Trophoblast cell (in vitro differentiated cells and primary cell): ENCODE measurements around the gene DTNB.

ENCODE experiments used
- DNase-seq, 2 donors: peaks; one replicate each; pipeline ENCODE4 v3.0.0-alpha.2; 2016
- H2AFZ ChIP-seq: 2 replicates; pipeline ENCODE4 v1.6.1; 2013; ENCODE audit warnings: low read length, moderate library complexity, mild to moderate bottlenecking; ENCODE audit not compliant: insufficient read depth, poor library complexity
- H2AK5ac ChIP-seq: 2 replicates; pipeline ENCODE4 v1.6.1; 2013; ENCODE audit warnings: mild to moderate bottlenecking, low read length
- H2BK120ac ChIP-seq: 2 replicates; pipeline ENCODE4 v1.6.1; 2013; ENCODE audit warnings: low read length, mild to moderate bottlenecking, moderate library complexity; ENCODE audit not compliant: insufficient read depth, poor library complexity
- H2BK12ac ChIP-seq: 2 replicates; pipeline ENCODE4 v1.6.1; 2013; ENCODE audit warnings: mild to moderate bottlenecking, low read length, moderate library complexity
- H2BK5ac ChIP-seq: 2 replicates; pipeline ENCODE4 v1.6.1; 2013; ENCODE audit warnings: low read length, low read depth, moderate library complexity, mild to moderate bottlenecking; ENCODE audit not compliant: poor library complexity
- H3K14ac ChIP-seq: 2 replicates; pipeline ENCODE4 v1.6.1; 2013; ENCODE audit warnings: mild to moderate bottlenecking, low read length
- H3K18ac ChIP-seq: 2 replicates; pipeline ENCODE4 v1.6.1; 2013; ENCODE audit warnings: mild to moderate bottlenecking, low read length
- H3K23ac ChIP-seq: 2 replicates; pipeline ENCODE4 v1.6.1; 2013; ENCODE audit warnings: low read length
- H3K27ac ChIP-seq: 2 replicates; pipeline ENCODE4 v1.5.1; 2013; ENCODE audit warnings: low read depth, mild to moderate bottlenecking, inconsistent platforms, low read length, moderate library complexity
- H3K27me3 ChIP-seq: 2 replicates; pipeline ENCODE4 v1.6.1; 2013; ENCODE audit warnings: inconsistent platforms, mild to moderate bottlenecking, low read length, moderate library complexity; ENCODE audit not compliant: insufficient read depth
- H3K36me3 ChIP-seq, 2 experiments: 1 replicate in 1 of 2; 2 replicates in 1 of 2; pipeline ENCODE4 v1.6.1; 2013; ENCODE audit warnings: low read length in 2 of 2, mild to moderate bottlenecking in 2 of 2, moderate library complexity in 1 of 2; ENCODE audit not compliant: insufficient read depth in 2 of 2, control insufficient read depth in 1 of 2
- H3K4ac ChIP-seq: 2 replicates; pipeline ENCODE4 v1.6.1; 2013; ENCODE audit warnings: low read depth, mild to moderate bottlenecking, low read length, moderate library complexity
- H3K4me1 ChIP-seq, 2 experiments: 1 replicate in 1 of 2; 2 replicates in 1 of 2; pipeline ENCODE4 v1.6.1; 2013; ENCODE audit warnings: low read length in 2 of 2, mild to moderate bottlenecking in 2 of 2, moderate library complexity in 1 of 2; ENCODE audit not compliant: insufficient read depth in 2 of 2, control insufficient read depth in 1 of 2
- H3K4me2 ChIP-seq: 2 replicates; pipeline ENCODE4 v1.6.1; 2013; ENCODE audit warnings: inconsistent platforms, mild to moderate bottlenecking, low read length, moderate library complexity
- H3K4me3 ChIP-seq: 2 replicates; pipeline ENCODE4 v1.5.1; 2013; ENCODE audit warnings: mild to moderate bottlenecking, low read depth, low read length, inconsistent platforms
- H3K79me1 ChIP-seq: one replicate; pipeline ENCODE4 v1.6.1; 2013; ENCODE audit warnings: low read length
- H3K79me2 ChIP-seq: 2 replicates; pipeline ENCODE4 v1.6.1; 2013; ENCODE audit warnings: low read length, mild to moderate bottlenecking; ENCODE audit not compliant: control insufficient read depth, insufficient read depth, poor library complexity
- H3K9ac ChIP-seq: 2 replicates; pipeline ENCODE4 v1.6.1; 2013; ENCODE audit warnings: mild to moderate bottlenecking, low read length
- H3K9me3 ChIP-seq: 2 replicates; pipeline ENCODE4 v1.6.1; 2013; ENCODE audit warnings: low read depth, mild to moderate bottlenecking, control low read depth, inconsistent platforms, low read length; ENCODE audit not compliant: insufficient read depth
- H4K12ac ChIP-seq: 2 replicates; pipeline ENCODE4 v1.6.1; 2013; ENCODE audit warnings: low read depth, mild to moderate bottlenecking, low read length, moderate library complexity
- H4K8ac ChIP-seq: 2 replicates; pipeline ENCODE4 v1.6.1; 2013; ENCODE audit warnings: low read depth, mild to moderate bottlenecking, low read length, moderate library complexity
- H4K91ac ChIP-seq: one replicate; pipeline ENCODE4 v1.6.1; 2013; ENCODE audit warnings: low read depth, mild to moderate bottlenecking, low read length, moderate library complexity
- WGBS: extraction: QIAGEN DNeasy Blood & Tissue Kit; methylation state at CpG from one replicate; pipeline ENCODE4 v1.1.7; 2013; ENCODE audit warnings: missing lambda C conversion rate; ENCODE audit not compliant: insufficient read length, insufficient coverage; ENCODE audit errors: extremely low coverage; 5-methylcytosine and 5-hydroxymethylcytosine counted together

Gene DTNB

DNA sequence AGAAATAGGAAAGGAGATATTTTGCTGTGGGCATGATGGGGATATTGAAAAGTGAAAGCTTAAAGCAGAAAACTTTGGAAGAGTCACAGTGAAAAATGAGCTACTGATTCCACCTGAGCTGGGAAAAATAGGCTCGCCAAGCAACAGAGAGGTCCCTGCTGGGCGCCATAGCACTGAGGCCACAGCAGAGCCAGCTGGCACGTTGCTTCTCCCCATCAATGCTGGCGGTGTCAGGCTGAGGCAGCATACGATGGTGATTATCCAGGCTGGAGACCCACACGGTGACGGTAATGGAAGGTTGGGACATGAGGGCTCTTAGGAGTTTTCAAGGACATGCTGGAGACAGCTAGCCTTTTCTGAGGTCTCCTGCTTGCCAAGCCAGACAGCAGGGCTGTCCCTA is 25.8 kb upstream of the DTNB start:
- Histone ChIP-seq H4K12ac (no peak overlapping the region), H2AK5ac (no peak overlapping the region), H3K4me3 (no peak overlapping the region), H3K4ac (no peak overlapping the region), H2BK12ac (no peak overlapping the region), H2BK120ac (no peak overlapping the region), H3K79me1 (no peaks in the 10 kb centered on the region), H3K27ac (no peak overlapping the region), H3K14ac (no peak overlapping the region), H3K79me2 (no peaks in the 10 kb centered on the region), H4K8ac (no peak overlapping the region), H3K9ac (no peak overlapping the region), H3K9me3 (no peaks in the 10 kb centered on the region), H2AFZ (no peak overlapping the region), H3K23ac (no peak overlapping the region), H3K18ac (no peak overlapping the region), H4K91ac (no peak overlapping the region), H2BK5ac (no peak overlapping the region), H3K4me2 (no peak overlapping the region), H3K36me3 (no peaks in the 10 kb centered on the region), H3K27me3 (no peaks in the 10 kb centered on the region), H3K4me1 (no peaks in the 10 kb centered on the region)
- DNase-seq, result no peak
- WGBS, result no CpG with 5 or more reads among the region's 7 CpGs

DNA sequence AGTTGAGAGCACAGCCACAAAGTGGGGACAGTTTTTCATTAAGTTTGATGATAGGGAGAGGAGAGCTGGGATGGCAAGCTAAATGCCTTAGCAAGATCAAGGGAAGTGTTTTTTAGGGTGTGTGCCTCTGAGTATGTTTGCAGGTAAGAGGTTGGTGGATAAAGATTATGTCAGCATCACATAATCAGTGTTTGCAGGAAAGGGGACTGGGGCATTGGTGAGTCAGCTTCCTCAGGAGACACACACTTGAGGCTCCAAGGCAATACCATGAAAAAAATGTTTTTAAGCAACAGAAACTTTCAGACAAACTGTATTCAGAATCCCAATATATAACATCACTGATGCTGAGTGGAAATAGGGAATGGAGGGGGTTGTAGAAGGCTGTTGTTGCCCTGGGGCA is 25.4 kb upstream of the DTNB start:
- H2BK120ac ChIP-seq, result no peak overlapping the region
- no peak for DNase-seq
- H3K4me3 ChIP-seq, result no peak overlapping the region
- H2BK12ac ChIP-seq, result no peak overlapping the region
- no peaks in the 10 kb centered on the region for H3K79me1 ChIP-seq
- no peak overlapping the region for H2AFZ ChIP-seq
- no peak overlapping the region for H3K14ac ChIP-seq
- H3K9ac ChIP-seq, result no peak overlapping the region
- no peak overlapping the region for H3K4me2 ChIP-seq
- H3K79me2 ChIP-seq, result no peaks in the 10 kb centered on the region
- no peak overlapping the region for H4K91ac ChIP-seq
- H2AK5ac ChIP-seq, result no peak overlapping the region
- H3K9me3 ChIP-seq, result no peaks in the 10 kb centered on the region
- H3K27ac ChIP-seq, result no peak overlapping the region
- no peaks in the 10 kb centered on the region for H3K36me3 ChIP-seq
- H3K4ac ChIP-seq, result no peak overlapping the region
- no peak overlapping the region for H3K18ac ChIP-seq
- H3K23ac ChIP-seq, result no peak overlapping the region
- H4K8ac ChIP-seq, result no peak overlapping the region
- no peak overlapping the region for H4K12ac ChIP-seq
- H2BK5ac ChIP-seq, result no peak overlapping the region
- H3K27me3 ChIP-seq, result no peaks in the 10 kb centered on the region
- H3K4me1 ChIP-seq, result no peaks in the 10 kb centered on the region

DNA sequence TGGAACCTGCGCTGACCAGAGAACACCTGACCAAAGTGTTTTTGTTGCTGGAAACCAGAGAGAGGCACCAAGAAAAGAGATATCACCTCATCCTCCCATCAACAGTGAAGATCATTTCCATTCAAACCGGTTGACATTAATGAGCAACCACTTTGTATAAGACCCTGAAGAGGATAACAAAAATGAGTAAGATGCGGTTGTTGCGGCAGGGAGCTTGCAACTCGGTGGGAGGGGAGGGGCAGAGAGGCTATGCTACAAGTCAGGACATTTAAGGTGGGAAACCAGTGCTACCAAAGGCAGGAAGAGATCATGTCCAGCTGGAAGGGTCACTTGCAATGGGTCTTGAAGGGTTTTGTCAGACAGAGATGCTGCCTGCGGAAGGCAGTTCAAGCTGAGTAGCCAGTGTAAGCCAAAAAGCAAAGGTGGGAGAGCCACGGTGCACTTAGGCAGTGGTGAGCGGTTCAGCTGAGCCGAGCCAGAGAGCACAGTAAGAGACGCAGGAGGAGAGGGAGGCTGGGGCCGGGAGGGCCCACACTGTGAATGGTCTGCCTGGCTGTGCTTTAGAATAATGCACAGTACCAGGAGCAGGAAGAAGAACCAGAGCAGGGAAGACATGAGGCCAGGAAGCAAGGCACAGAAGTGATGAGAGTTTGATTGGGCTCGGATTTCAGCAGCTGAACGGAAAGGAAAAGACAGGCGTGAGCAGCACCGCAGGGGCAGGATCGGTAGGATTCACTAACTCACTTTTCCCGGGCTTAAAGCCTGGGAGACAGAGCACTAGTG is 24.4 kb upstream of the DTNB start:
- H4K8ac ChIP-seq, result no peak overlapping the region
- peak overlapping the region; percentile 27 for H3K23ac ChIP-seq
- DNase-seq, result no peak
- no peak overlapping the region for H3K4me3 ChIP-seq
- no peaks in the 10 kb centered on the region for H3K36me3 ChIP-seq
- H3K4ac ChIP-seq, result no peak overlapping the region
- H3K79me2 ChIP-seq, result no peaks in the 10 kb centered on the region
- no peak overlapping the region for H2BK120ac ChIP-seq
- H4K91ac ChIP-seq, result no peak overlapping the region
- H2BK12ac ChIP-seq, result no peak overlapping the region
- H3K27me3 ChIP-seq, result no peaks in the 10 kb centered on the region
- no CpG with 5 or more reads among the region's 17 CpGs for WGBS
- no peaks in the 10 kb centered on the region for H3K9me3 ChIP-seq
- H2BK5ac ChIP-seq, result no peak overlapping the region
- H3K4me1 ChIP-seq, result no peaks in the 10 kb centered on the region
- H3K79me1 ChIP-seq, result no peaks in the 10 kb centered on the region
- H2AK5ac ChIP-seq, result no peak overlapping the region
- no peak overlapping the region for H3K9ac ChIP-seq
- H3K4me2 ChIP-seq, result no peak overlapping the region
- no peak overlapping the region for H3K27ac ChIP-seq
- H4K12ac ChIP-seq, result no peak overlapping the region
- no peak overlapping the region for H3K14ac ChIP-seq
- no peak overlapping the region for H3K18ac ChIP-seq
- no peak overlapping the region for H2AFZ ChIP-seq

DNA sequence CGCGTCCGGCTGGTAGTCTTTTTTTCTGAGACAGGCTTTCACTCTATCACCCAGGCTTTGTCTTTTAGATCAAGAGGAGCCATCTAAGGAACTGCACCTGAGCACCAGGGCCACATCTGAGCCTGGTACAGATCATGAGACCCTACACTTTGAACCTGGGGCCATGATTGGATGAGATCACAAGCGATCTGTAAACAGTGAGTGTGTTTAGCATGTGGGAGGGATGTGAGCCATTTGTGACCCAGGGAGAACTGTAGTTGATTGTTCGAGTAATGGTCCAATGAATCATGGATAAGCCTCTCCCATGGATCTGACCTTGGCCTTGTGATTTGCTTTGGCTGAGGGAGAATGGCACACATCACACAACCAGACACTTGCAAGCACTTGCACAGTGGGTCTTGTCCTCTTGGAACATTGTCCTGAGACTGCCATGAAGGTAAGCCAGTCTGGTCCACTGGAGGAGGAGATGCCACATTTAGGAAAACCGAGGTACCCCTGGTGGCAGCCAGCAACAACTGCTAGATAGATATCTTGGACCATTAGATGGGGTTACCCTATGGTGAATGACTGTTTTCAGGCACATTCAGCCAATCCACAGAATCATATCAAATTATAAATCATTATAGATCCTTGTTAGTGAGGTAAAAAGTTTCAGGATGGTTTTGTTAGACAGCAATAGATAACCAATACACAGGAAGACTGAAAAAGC is 19.5 kb upstream of the DTNB start:
- Histone ChIP-seq H4K91ac (no peak overlapping the region), H3K27me3 (no peaks in the 10 kb centered on the region), H3K9me3 (no peaks in the 10 kb centered on the region), H3K14ac (no peak overlapping the region), H2AFZ (no peak overlapping the region), H3K18ac (no peak overlapping the region), H3K79me1 (no peaks in the 10 kb centered on the region), H3K23ac (no peak overlapping the region), H2BK120ac (no peak overlapping the region), H4K8ac (no peak overlapping the region), H2BK12ac (no peak overlapping the region), H3K4me2 (no peak overlapping the region), H3K9ac (no peak overlapping the region), H2AK5ac (no peak overlapping the region), H2BK5ac (no peak overlapping the region), H3K27ac (no peak overlapping the region), H3K36me3 (no peaks in the 10 kb centered on the region), H3K4ac (no peak overlapping the region), H3K4me1 (peaks cover 0 to 5% of the 10 kb centered on the region in 2 experiments), H3K79me2 (no peaks in the 10 kb centered on the region), H3K4me3 (no peak overlapping the region), H4K12ac (no peak overlapping the region)
- no peak for DNase-seq
- no CpG with 5 or more reads among the region's 6 CpGs for WGBS
